Fibroblast of skin of left biceps (primary cell): ENCODE results near the gene MAP6.
"Not testable (repeated sequence)": the region's sequence is repeated elsewhere in the genome, so short reads cannot be mapped to it uniquely, and the experiment has no call there.

Experiments
- DNase-seq, 2 experiments: peaks; one replicate each; pipeline ENCODE4 v3.0.0-alpha.2; 2013; ENCODE audit warnings: low read depth in 2 of 2

Gene MAP6

GRCh38 chr11:75591966-75592365 lies 76.9 kb downstream of the MAP6 start:
- no peak for DNase-seq

- DNase-seq, result no peak
Measured at GRCh38 chr11:75591371-75591770, 77.5 kb downstream of the MAP6 start.

- DNase-seq, result no peak
Measured at GRCh38 chr11:75589933-75590332, 78.9 kb downstream of the MAP6 start.

- no peak for DNase-seq
Measured at GRCh38 chr11:75589051-75589450, 79.8 kb downstream of the MAP6 start.

GRCh38 chr11:75588051-75588481 lies 80.8 kb downstream of the MAP6 start:
- no peak for DNase-seq

GRCh38 chr11:75586395-75586794 lies 82.4 kb downstream of the MAP6 start:
- no peak for DNase-seq

GRCh38 chr11:75585293-75585670 lies 83.6 kb downstream of the MAP6 start:
- no peak for DNase-seq

- DNase-seq, result not testable (repeated sequence)
Measured at GRCh38 chr11:75584659-75585292, 84.1 kb downstream of the MAP6 start.

- no peak for DNase-seq
Measured at GRCh38 chr11:75583718-75584658, 84.8 kb downstream of the MAP6 start.

- DNase-seq, result no peak
Measured at GRCh38 chr11:75582895-75583717, 85.7 kb downstream of the MAP6 start.

- DNase-seq, result no peak
Measured at GRCh38 chr11:75582506-75582894, 86.3 kb downstream of the MAP6 start.

- DNase-seq, result no peak
Measured at GRCh38 chr11:75579841-75580240, 89.0 kb downstream of the MAP6 start.

- DNase-seq, result no peak
Measured at GRCh38 chr11:75578977-75579376, 89.9 kb downstream of the MAP6 start.

GRCh38 chr11:75577207-75577606 lies 91.6 kb downstream of the MAP6 start:
- no peak for DNase-seq

- DNase-seq, result no peak
Measured at GRCh38 chr11:75576499-75576918, 92.3 kb downstream of the MAP6 start.

- no peak for DNase-seq
Measured at GRCh38 chr11:75576017-75576416, 92.8 kb downstream of the MAP6 start.

GRCh38 chr11:75574698-75575602 lies 93.9 kb downstream of the MAP6 start:
- no peak for DNase-seq

- no peak for DNase-seq
Measured at GRCh38 chr11:75572744-75573143, 96.1 kb downstream of the MAP6 start.

GRCh38 chr11:75571625-75572024 lies 97.2 kb downstream of the MAP6 start:
- DNase-seq, result no peak

GRCh38 chr11:75570559-75571139 lies 98.2 kb downstream of the MAP6 start:
- no peak for DNase-seq
